HS-5 (cell line): ENCODE measurements around the gene PIGC.

Source experiments
- DNase-seq: peaks from one replicate; pipeline ENCODE4 v3.0.0-alpha.2; 2012; ENCODE audit warnings: low read depth

Gene PIGC

DNA sequence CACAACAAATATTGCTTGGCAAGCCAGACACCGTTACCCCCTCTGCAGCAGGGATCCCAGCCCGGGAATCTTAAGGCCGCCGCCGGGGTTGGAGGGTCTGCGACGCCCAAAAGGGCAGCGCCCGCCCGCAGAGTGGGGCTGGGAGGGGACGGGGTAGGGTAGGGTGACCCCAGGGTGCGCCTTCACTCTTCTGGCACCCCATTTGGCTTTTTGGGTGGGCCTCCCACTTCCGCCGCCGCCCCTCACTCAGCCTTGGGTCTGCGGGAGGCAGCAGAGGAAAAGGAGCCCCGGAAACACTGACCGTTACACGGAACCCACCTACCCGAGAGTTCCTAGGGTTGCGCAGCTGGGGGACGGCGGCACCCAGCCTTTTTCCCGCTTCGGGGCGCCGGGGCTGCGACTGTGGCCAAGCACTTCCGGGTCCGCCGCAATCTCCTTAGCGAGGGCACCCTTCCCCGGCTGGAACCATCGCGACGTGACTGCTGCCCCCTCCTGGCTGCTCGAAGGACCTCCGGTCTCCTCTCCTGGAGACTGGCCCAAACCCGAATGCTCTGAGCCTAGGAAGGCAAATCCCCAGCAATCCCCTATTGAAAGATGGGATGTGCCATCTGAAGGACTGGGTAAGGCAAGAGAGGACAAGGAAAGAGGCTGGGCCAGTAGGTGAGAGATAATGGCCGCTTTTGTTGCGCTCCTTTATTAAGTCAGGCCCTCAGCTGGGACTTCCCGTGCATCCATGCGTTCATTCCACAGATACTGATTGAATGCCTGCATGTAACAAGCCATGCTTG, at the start of gene PIGC:
TSS of gene PIGC (minus strand) at position 404 of the 788 bp plus-strand sequence. CDS start 1,447 bp downstream, outside the sequence.
- DNase-seq: peak; percentile 53

DNA sequence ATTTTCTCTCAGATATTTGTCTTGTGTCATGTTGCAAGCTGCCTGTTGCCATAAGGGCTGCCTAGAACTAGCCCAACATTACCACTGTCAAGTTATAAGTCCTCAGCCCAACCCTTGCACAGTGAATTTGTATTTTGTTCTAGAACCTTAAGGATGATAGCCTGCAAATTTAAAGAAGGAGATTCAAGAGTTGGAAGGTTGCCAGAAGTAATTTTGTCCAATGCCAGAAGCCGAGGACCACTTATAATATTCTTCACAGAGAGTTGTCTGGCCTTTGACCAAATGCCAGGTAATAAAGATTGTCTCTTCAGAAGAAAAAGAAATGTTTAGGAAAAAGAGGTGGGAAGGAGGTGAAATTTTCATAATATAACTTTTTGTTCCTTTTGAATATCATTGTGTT, 48.6 kb upstream of the PIGC start:
- no peak for DNase-seq

DNA sequence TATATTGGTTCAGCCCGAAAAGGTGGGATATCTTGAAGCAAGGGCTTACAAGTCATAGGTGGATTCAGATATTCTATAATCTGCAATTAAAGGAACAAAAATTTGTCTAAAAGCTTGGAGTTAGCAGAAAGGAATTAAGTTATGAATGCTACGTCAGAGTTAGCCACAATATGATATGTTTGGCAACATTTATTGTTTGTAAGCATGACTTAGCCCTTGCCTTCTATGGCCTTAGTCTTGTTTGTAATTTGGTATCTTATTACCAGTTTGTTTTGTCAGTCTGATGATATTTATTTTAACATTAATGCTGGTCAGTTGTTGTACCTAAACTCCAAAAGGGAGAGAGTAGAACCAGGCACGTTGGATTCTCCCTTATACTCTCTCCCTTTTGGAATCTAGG, 46.0 kb upstream of the PIGC start:
- DNase-seq: no peak

DNA sequence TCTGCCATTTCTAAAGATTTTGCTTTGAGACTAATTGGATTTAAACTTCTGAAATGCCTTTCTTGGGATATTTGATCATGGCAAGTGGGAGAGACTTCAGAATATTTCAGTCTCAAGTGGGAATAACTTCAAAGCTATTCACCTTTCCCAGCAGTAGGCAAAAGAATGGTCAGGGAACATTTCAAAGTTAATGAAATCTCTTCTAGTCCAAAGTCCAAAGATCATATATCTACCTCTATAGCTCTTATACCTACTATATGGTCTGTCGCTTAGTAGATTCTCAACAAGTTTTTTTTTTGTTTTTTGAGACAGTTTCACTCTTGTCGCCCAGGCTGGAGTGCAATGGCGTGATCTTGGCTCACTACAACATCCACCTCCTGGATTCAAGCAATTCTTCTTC, 44.5 kb upstream of the PIGC start:
- DNase-seq: no peak

DNA sequence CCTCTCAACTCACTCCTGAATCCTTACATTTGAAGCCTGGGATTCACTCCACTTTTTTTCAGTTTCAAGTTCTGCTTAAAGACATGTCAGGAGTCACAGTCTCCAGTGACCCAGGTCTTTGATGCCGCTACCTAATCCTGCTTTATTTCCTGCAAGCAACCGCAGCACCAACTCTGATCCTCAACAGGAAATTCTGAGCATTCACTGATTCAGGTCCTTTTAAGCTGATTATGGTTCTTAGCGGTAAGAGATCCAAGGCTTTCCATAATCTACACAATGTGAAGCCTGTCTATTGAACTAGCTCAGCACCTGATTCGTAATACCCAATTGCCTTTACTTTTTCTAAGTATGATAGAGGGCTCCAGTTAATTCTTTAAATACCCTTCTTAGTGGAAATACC, 43.7 kb upstream of the PIGC start:
- no peak for DNase-seq

DNA sequence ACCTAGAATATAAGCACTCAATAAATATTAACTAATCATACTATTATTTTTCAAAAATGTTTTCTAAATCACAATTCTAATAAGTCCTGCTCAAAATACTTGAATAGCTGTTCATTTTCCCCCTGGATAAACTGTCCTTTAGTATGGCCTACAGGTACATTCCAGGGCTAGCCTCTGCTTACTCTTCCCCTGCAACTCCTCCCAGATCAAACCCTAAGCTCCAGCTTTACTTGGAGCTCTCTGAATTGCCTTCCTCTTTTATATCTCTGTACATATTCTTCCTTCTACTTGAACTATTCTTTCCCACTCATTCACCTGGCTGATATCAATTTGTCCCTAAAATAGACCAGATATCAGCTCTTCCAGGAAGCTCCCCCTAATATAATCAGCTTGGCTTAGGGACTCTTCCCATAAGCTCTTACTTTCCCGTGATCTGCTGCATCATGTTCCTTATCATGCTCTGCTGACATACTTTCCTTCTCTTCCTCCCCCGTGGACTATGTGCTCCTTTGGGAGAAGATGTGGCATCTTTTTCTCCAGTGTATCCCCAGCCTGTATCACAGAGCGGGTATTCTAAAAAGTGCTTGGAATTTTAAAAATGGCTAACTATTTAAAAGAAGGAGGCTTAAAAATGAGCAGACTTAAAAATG, 43.1 kb upstream of the PIGC start:
- DNase-seq: no peak

DNA sequence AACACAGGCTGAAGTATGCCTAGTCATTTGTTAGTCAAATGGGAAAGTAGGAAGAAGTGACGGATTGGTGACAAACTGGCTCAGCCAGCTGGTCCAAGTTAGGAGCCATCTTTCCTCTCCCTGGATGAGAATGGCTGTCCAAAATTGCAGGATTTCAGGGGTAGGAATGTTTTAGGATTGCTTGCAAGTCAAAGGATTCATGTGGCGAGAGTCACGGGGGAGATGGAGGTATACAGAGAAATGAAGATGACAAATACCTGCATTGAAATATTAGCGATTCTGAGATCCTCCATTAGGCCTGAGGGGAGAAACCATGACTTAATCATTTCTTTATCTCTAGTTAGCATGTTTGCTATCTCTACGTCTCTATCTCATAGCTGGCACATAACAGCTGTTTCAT, 41.8 kb upstream of the PIGC start:
- no peak for DNase-seq

DNA sequence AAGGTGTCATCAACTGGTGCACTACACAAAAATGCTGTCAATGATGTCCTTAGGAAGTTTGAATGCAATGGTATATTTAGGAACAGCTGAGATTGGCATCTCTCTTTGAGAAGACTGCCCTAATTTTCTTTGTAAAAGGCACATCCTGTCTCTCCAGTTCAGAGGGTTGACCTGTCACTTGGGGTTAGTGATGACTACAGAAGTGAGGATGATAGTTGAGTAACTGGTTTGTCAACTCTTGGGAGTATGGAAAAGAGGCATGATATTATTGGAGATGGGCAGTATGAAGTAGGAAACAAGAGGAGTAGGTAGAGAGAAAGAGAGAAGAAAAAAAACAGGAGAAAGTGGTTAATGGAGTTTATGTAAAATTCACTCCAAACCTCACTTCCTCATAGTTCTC, 40.4 kb upstream of the PIGC start:
- DNase-seq: no peak

DNA sequence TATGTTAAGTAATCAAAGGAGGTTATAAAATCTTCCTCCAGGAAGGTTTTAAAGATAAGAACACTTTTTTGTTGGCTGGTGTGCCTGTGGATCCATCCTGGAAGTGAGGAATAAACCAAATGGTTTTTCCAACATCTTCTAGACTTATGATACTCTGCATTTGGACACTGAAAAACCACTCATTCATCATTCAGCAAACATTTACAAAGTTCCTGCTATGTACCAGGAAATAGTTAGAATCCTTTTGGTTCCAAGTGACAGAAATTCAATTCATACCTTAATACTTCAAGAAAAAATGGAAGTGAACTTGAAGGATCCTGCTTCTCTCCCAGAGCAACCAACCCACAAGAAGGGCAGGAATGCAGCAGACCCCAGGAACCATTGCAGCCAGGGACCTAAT, 39.6 kb upstream of the PIGC start:
- no peak for DNase-seq

DNA sequence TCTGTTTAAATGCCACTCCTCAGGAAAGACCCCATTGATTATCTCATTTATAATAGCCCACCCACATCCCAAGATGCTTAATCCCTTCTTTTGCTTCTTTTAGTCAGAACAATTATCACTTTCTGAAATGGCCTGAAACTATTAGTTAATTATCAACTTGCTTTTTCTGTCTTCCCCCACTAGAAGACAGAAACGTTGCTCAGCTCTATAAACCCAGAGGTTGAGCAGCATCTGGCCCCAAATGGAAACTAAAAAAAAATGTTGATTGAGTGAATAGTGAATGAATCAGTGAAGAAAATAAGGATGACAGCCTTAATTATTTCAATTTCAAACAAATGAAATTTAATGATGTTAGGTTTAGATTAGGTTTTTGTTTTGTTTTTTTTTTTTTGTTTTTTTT, 38.2 kb upstream of the PIGC start:
- DNase-seq: no peak

DNA sequence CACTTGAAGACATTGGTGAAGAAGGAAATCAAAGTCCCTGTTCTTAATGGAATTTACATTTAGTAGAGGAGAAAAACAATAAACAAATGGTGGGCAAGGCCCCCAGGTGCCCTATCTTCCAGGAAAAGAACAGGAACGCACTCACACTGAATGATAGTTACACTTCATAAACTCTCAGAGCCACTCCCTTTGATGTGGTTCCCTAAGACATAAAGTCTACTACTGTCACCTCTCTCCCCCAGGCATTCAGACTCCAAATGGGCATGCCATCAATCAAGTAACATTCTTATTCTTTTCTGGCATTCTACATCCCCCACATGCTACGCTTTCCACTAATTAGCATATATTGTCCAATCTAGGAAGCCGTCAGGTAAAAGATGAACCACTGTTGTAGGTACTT, 36.6 kb upstream of the PIGC start:
- no peak for DNase-seq

DNA sequence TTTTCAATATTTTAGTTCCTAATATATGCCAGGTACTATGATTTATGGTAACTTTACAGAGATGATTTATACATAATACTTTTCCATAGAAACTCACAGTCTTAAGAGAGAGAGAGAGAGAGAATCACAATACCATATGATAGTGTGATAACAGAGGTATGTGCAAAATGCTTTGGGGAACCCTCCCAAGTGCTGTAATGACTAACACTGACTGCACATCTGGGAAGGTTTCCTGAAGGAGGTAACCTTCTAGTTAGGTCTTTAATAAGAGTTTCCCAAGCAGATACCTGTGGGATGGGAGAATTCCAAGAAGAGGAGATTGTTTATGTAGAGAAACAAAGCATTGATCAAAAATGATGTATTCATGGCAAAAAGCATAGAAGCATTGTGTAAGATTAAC, 34.6 kb upstream of the PIGC start:
- DNase-seq: no peak

DNA sequence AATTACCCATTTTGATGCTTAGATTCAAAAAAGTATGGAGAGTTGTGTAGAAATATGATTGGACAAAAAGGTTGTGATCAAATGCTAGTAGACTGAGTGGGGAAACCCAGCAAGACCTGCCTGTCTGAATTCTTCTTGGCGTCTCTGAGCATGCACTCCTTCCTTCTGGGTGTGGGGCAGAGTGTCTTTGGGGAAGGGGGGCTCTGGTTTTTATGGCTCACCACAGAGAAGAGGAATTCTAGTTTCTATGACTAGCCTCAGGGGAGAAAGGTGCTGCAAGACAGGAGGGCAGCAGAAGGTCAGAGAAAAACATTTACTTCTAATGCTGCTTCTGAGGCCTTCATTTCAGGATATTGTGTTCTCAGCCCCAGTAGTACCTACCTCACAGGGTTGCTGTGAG, 33.9 kb upstream of the PIGC start:
- no peak for DNase-seq

DNA sequence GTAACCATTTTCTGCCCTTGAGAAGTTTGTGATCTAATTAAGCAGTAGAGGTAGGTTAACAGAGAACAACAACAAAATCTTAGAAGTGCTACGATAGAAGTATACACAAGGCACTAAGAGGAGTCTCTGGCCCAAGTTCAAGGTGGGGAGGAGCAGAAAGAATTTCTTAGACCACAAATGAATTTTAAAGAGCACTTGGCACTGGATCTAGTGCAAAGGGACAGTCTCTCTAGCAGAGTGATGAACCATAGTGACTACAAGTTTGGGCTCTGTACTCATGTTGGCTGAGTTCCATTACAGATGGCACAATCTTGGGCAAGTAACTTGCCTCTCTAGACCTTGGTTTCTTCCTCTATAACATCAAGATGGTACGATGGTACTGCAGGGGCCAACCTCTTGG, 33.3 kb upstream of the PIGC start:
- no peak for DNase-seq

DNA sequence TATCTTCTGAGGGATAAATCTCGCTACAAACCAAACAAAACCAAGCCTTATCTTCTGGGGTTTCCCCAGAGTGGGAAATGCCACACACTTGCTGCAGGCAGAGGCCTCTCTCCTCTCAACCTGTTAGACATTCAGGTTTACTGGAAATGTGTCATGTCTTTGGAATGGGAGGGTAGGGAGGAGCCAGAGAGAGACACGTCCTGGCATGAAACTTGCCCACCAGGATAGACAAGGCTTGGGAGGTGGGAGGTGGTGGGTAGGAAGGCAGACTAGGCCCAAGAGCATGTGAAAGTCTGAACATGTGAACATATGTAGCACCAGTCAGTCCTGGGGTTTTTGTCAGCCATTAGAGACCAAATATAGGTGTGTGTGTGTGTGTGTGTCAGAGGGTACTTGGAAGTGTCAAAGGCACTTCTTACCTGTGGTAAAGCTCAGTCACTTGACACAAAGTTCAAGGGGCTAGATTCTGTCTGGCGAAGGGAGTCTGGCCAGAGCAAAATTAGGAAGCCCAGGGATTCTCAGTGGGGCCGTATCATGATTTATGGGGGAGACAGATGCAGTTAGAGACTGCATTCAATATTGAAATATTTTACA, 32.4 kb upstream of the PIGC start:
- no peak for DNase-seq

DNA sequence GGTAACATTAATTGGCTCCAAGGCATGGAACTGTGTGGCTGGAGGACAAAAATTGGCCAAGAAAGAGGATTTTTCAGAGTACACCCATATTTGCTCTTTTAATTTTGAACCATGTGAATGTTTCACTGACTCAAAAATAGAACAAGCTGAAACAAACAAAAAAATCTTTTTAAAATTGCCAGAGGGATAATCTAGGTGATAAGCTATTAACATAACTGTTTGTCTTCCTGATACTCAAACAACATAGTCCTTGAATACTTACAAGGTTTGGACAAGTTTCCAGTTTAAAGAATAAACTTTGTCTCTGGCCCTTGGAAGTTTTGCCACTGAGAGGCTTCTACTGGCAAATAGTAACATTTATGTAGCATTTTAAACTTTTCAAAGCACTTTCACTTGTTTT, 30.0 kb upstream of the PIGC start:
- no peak for DNase-seq

DNA sequence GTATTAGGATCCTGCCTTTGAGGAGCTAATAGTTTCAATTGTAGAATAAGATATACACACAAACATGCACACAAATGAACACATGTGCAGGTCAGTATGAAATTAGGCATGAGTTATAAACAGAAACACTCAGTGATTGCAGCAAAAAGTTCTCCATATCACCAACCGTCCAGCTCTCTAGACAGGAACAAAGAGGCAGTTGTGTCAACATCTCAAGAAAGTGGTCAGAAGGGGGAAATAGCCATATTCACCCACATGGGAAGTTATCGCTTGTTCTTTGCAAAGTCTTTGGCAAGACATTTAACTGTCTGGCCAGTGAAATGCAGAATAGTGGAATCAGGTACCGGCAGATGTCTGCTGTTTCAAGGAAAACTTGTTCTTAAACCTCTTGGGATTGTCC, 29.4 kb upstream of the PIGC start:
- no peak for DNase-seq

DNA sequence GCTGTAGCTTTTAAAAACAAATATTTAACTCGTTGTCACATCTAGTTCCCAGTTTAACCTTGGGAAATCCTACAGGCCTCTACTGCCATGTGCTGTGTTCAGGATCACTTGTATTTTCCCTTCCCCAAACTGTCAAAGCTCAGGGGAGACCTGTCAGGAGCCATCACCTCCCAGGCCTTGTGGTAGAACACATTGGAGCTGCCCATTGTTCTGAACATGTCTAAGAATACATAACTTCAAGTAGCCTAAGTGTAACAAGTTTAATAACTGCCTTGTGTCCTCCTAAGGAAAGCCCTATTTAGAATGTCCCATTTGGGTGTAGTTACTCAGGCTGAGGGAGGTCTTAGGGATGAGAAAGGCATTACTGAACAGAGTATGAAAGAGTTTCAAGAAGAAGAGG, 28.6 kb upstream of the PIGC start:
- DNase-seq: no peak

DNA sequence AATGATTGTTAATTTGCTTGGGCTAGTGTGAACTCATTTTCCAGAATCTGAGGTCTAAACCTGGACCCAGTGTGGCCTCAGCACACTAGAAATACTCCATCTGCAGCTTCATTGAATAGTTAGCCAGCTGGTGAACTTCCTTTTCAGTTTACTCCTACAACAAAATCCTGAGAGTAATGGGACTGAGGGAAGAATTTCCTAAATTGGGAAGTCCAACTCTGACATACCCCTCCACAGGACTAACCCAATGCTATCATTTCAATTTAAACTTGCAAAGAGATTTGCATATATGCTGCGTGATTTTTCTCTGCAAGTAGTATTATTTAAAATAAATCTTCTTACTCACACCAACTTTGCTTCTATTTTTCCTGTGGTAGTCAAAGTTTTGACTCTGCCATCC, 27.8 kb upstream of the PIGC start:
- DNase-seq: no peak

DNA sequence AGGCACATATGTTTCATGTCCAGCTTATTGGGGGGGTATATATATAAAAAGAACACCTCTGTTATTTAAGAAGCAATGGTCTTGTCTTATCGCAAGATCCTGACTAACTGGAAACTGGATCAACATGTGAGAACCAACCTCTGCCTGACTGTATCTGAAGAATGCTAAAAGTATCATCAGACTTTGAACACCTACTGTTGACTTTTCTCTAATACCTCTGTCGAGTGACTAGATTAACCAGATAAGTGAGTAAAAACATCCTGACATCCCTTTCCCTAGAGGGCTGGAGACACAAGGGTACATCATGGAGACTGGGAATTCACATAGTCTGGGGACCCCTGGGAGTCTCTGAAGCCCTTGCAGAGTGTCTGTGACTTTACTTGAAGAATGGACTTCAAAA, 26.3 kb upstream of the PIGC start:
- DNase-seq: no peak

DNA sequence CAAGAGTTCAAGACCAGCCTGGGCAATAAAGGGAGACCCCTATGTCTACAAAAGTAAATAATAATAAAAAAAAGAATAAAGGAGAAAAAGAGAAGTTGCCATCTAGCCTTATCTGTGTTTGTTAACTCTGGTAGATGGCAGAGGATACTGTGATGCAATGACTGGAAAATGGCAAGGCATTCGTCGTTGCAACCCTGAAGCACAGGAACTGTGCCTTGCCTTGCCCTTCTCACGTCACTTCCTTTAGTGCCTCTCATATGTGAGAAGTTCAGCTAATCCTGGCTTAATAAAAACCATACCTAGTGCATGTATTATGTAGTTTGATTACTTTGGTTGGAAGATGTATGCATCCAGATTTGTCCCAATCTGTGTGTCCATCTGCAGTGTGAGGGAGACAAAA, 25.8 kb upstream of the PIGC start:
- no peak for DNase-seq

DNA sequence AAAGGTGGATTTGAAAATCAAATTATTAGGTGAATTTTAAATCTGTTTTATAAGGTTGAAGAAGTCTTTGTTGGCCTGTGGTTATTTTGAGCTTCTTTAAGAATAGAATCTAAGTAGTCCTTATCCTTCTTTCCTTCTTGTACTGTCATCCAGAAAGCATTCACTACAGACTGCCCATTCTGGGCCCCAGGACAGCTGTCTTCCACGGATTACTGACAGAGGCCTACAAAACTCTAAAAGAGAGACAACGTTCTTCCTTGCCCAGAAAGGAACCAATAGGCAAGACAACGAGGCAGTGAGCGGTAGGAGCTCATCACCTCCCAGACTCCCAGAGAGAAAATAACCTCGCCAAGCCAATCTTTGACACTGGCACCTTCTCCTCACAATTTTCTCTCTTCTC, 24.4 kb upstream of the PIGC start:
- DNase-seq: no peak

DNA sequence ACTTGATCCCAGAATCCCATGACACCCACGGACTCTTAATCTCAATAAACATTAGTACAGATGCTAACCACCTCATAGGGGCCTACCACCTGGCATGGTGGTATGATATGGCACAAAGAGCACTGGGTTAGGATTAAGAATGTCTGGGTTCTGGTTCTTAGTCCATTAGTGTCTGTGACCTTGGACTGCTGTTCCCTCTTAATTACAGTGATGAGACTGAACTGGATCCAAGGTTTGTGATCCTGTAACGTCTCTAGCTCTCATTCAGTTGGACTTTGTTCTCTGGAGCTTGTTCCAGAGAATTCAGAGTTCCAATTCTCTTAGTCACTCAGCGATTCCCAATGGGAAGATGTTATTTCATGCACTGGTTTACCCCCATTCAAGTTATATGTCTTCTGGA, 23.6 kb upstream of the PIGC start:
- DNase-seq: no peak
